Peyer's patch (tissue), 4 donors: ENCODE measurements around the gene AGAP2.

Experiments
- POLR2A ChIP-seq, 2 donors: fragments of 450-650 bp; IDR thresholded peaks; one replicate each; pipeline ENCODE4 v1.5.1; 2017; ENCODE audit warnings: antibody characterized with exemption in 2 of 2, mild to moderate bottlenecking in 2 of 2, moderate library complexity in 2 of 2
- TF ChIP-seq, protein P1 (sequence below), 6 experiments: fragments of 450-650 bp in 4 of 6; fragments of 200-600 bp in 2 of 6; sonication (generic) in 1 of 6; IDR thresholded peaks; one replicate each; pipeline ENCODE4 v1.5.1; 2017 to 2019; ENCODE audit warnings: antibody characterized with exemption in 6 of 6, mild to moderate bottlenecking in 3 of 6, moderate library complexity in 1 of 6

DNA sequence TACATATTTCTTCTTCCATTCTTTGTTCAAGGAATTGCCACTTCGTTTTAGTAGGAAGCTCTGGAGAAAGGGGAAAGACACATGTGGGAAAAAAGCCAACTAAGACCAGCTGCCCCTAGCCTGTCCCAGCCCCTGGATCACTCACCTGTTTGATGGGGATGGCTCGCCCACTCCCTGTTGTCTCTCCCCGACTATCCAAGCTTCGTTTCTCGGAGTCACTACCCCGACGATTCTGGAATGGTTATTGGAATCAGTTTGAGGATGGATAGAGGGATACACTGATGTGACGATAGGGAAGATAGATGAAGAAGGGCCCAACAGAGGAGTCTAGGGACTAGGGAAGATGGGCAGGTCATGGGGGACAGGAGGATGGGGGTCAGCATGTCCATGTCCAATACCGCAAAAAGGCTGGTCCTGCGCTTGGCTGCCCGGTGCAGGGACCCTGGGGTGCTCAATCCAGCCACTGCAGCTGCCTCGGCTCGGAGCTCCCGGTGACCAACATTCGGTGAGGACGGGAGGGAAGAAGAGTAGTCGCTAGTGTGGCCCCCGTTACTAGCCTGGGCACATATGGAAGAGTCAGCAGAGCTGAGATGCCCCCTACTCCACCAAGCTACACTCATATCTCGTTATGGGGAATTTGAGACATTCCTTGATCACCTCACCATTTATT lies 7.0 kb downstream of the AGAP2 start:
- no peak for TF ChIP-seq POLR2A (IDR thresholded peaks at IDR 0.05)
- TF ChIP-seq, protein P1, sequence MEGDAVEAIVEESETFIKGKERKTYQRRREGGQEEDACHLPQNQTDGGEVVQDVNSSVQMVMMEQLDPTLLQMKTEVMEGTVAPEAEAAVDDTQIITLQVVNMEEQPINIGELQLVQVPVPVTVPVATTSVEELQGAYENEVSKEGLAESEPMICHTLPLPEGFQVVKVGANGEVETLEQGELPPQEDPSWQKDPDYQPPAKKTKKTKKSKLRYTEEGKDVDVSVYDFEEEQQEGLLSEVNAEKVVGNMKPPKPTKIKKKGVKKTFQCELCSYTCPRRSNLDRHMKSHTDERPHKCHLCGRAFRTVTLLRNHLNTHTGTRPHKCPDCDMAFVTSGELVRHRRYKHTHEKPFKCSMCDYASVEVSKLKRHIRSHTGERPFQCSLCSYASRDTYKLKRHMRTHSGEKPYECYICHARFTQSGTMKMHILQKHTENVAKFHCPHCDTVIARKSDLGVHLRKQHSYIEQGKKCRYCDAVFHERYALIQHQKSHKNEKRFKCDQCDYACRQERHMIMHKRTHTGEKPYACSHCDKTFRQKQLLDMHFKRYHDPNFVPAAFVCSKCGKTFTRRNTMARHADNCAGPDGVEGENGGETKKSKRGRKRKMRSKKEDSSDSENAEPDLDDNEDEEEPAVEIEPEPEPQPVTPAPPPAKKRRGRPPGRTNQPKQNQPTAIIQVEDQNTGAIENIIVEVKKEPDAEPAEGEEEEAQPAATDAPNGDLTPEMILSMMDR (IDR thresholded peaks at IDR 0.05): no peak
